ENCODE results near the gene SRM. TPM values are rescaled to one million over a fixed set of nuclear protein-coding genes. Genes with fewer than 3 reads are reported as not detected.
"Not testable (repeated sequence)": the region's sequence is repeated elsewhere in the genome, so short reads cannot be mapped to it uniquely, and the experiment has no call there.

Gene SRM
- total RNA-seq, 1 donor from 2014 or later: 48.9 TPM

DNA sequence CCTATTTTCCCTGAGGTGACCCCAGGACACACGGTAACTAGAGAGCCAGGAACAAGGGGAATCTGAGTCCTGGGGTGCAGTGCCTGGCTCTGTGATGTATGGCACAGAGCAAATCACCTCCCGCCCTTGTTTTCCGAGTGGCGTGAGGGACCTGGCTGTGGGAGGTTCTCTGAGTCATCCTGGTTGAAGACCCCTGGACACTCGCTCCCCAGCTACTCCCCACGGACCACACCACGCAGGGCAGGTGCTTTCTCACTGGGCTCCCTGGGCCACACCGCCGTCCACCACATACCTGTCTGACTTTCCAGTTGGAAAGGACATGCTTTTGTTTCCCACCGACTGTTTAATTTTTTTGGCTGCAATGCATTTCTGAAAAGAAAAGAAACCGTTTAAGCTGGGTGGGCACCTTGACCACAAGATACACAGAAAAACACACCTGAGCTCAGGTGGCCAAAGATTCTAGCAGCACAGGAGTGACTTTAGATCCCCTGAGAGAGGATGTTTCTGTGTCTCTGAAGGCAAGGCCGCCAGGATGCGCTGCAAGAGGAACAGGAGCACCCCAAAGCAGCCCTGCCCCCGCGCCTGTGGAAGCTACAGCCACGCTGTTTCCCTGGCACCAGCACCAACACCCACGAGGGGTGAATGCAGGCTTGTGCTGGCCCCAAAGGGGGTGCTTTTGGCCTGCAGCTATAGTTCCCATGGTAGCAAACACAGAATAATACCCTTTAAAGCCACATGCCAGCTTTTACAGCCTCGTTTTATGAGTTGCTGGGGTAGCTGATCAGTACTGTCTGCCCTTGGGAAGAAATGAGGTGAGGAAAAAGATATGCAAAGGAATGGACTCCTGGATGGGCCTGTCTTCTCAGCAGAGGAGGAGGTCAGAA, 8.1 kb upstream of the SRM start:
- DNase-seq (no peak), ATAC-seq (no peak)
- intact Hi-C loops (cut with micrococcal nuclease): no loop called here

DNA sequence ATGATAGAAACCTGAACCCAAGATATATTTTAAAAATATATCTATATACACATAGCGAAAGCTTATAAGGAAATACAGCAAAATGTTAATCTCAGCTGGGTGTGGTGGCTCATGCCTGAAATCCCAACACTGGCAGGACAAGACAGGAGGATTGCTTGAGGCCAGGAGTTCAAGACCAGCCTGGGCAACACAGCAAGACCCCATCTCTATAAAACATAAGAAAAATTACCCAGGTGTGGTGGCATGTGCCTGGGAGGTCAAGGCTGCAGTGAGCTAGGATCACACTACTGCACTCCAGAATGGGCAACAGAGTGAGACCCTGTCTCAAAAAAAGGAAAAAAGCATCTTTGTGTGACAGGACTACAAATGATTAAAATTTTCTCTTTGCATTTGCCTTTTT, 6.0 kb upstream of the SRM start:
- intact Hi-C loops (cut with micrococcal nuclease): no loop called here
- DNase-seq (no peak), ATAC-seq (no peak)

- ATAC-seq (no peak), DNase-seq (no peak)
- intact Hi-C loops (cut with micrococcal nuclease): no loop called here
Observed at GRCh38 chr1:11064942-11065341, 5.1 kb upstream of the SRM start.

DNA sequence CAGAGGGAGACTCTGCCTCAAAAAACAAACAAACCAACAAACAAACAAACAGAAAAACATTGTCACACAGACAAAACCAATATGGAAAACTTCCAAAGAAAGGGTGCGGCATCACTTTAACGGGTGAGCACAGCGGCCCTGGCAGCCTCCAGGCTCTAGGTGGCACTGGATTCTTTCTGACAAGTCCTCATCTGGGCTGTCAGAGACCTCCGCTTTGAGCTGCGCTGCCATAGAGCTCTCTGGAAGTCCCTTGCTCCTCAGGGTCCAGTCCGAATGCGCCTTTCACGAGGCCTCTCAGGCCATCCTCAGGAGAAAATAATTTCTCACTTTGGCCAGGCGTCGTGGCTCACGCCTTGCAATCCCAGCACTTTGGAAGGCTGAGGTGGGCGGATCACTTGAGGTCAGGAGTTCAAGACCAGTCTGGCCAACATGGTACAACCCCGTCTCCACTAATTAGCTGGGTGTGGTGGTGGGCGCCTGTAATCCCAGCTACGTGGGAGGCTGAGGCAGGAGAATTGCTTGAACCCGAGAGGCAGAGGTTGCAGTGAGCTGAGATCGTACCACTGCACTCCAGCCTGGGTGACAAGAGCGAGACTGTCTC, 4.2 kb upstream of the SRM start:
- DNase-seq; ATAC-seq; intact Hi-C loops (cut with micrococcal nuclease): not testable (repeated sequence)

GRCh38 chr1:11062965-11063401, 3.2 kb upstream of the SRM start:
- DNase-seq: no peak
- ATAC-seq: no peak
- intact Hi-C loops (cut with micrococcal nuclease): no loop called here

DNA sequence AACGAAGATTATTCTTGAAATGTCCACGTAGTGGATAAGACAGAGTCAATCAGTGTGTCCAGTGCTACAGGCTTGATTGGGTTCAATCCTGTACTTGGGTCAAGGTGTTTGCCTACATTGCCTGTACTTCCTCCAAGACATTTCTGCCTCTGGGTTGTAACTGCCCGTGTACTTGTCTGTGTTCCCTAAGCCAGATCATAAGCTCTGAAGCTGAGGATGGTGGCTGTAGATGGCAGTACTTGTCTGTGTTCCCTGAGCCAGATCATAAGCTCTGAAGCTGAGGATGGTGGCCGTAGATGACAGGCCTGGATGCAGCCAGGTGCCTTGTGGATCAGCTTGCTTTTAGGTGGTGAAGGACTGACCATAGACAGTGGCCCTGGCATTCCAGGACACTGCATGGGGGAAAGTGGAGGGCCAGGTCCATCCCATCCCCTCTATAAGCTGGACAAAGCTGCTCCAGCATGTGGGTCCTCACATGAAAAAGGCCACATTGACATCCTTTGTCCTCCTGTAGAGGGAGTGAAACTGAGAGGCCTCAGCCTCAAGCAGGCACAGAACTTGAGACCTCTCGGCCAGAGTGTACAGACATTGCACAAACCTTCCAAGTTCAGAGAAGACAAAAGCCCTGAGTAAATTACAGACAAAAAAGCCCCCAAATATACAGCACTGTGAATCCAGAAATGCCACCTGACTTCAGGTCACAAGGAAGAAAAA, 2.0 kb upstream of the SRM start:
- intact Hi-C loops (cut with micrococcal nuclease): no loop called here
- no peak for ATAC-seq
- no peak for DNase-seq

- intact Hi-C loops (cut with micrococcal nuclease): no loop called here
Observed at GRCh38 chr1:11059155-11059967, 457 bp downstream of the SRM start.

DNA sequence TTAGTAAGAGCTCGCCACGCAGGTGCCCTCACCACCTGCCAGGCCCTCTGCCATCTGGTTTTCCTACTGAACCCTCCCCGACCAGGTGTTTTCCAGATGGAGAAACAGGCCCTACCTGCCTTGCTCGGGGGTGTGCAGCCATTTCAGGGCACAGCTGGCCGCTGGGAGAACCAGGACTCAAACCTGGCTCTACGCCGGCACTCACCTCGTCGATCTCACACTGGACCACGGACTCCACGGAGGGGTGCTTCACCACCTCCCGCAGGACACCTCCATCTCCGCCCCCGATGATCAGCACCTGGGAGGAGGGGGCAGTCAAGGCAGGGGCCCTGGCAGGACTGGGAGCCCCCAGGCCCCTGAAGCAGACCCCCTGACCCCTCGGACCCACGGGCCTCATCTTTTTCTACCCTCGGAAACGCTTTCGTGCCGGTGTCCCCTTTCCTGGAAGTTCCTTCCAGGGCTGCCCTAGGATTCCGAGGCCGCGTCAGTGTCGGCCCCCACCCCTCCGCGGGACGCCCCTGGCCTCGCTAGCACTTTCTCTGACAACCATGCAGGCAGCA, 1.1 kb downstream of the SRM start:
- no peak for DNase-seq
- intact Hi-C loops (cut with micrococcal nuclease): no loop called here
- ATAC-seq: no peak

More at GRCh38 chr1:11059155-11059967, 457 bp downstream of the SRM start:
- DNase-seq (no peak), ATAC-seq (no peak)

DNA sequence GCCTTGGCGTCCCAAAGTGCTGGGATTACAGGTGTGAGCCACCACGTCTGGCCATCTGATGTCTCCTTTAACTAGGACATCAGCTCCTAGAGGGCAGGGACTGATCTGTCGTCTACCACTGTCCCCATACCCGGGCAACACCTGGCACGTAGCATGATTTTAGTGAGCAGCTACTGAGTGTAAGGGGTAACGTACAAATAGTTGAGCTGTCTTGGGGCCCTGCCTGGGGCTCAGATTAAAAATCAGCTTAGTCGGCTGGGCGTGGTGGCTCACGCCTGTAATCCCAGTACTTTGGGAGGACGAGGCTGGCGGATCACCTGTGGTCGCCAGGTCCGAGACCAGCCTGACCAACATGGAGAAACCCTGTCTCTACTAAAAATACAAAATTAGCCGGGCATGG, 1.8 kb downstream of the SRM start:
- DNase-seq (no peak), ATAC-seq (no peak)
- intact Hi-C loops (cut with micrococcal nuclease): no loop called here

DNA sequence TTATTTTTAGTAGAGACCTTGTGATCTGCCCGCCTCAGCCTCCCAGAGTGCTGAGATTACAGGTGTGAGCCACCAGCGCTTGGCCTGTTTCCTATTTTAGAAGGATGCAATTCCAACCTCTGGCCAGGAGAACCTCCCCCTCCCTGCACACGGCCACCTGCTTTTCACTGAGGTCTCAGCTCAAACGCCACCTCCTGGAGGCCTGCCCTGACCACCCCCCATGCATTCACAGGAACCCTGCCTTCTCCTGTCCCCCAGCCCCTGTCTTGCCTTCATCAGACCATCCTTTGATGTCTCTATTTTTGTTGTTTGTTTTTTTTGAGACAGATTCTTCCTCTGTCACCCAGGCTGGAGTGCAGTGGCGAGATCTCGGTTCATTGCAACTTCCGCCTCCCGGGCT, 2.3 kb downstream of the SRM start:
- ATAC-seq (no peak), DNase-seq (no peak)
- intact Hi-C loops (cut with micrococcal nuclease): no loop called here

DNA sequence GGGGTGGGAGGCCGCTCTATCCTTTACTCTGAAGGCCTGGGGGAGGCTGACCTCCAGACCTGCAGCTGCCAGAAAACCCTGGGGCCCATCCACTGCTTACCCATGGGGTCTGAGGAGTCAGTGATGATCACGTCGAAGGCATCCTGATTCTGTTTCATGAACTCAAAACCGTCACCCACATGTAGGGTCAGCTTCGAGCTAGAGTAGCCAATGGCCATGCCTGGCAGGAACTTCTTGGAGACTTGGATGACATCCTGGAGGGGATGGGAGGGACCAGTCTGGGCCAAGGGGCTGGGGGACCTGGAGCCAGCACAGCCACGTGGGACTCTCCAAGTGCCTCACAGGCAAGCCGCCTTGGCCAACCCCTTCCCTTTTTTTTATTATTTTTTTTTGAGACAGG, 3.3 kb downstream of the SRM start:
- no peak for DNase-seq

DNA sequence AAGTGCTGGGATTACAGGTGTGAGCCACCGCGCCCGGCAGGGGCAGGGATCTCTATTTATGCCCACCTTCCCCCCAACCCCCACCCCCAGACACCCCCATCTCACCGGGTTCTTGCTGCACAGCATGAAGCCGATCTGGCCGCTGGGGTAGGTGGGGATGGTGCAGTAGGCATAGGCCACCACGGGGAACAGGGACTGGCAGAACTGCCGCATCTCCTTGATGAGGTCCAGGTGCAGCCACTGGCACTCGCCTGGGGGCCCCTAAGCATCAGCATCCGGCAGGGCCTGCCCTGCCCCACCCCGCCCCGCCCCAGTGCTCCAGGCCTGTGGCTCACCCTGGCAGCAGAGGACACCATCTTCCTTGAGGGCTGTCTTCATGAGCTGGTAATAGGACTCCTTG, 4.1 kb downstream of the SRM start:
- DNase-seq (no peak), ATAC-seq (no peak)
- intact Hi-C loops (cut with micrococcal nuclease): no loop called here

More for the DNA sequence above, 3.3 kb downstream of the SRM start:
- no peak for ATAC-seq
- intact Hi-C loops (cut with micrococcal nuclease): no loop called here

- intact Hi-C loops (cut with micrococcal nuclease): no loop called here
- ATAC-seq: no peak
- DNase-seq: no peak
Observed at GRCh38 chr1:11054666-11055065, 5.2 kb downstream of the SRM start.

DNA sequence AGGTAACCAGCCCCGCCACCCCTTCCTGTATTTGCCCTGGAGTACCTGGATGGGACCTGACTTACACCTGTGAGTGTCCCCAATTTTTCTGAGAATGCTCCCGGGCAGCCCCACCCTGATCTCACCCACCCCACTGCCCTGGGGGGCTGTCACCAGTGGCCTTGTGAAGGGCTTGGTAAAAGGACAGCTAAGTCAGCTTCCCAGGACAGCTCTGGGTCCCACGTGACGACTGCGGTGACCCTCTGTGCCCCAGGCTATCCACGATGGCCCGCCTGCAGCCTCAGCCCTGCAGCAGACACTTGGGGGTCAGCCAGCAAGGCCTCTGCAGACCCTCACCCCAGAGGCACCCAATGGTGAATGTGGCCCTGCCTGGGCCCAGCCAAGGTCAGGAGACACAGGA, 5.6 kb downstream of the SRM start:
- no peak for ATAC-seq
- no peak for DNase-seq
- intact Hi-C loops (cut with micrococcal nuclease): no loop called here

GRCh38 chr1:11053758-11054137, 6.1 kb downstream of the SRM start:
- no peak for DNase-seq
- intact Hi-C loops (cut with micrococcal nuclease): no loop called here
- peak; percentile 46 for ATAC-seq

- intact Hi-C loops (cut with micrococcal nuclease): no loop called here
- DNase-seq (no peak), ATAC-seq (peak; percentile 37)
Observed at GRCh38 chr1:11052839-11053757, 6.7 kb downstream of the SRM start.

DNA sequence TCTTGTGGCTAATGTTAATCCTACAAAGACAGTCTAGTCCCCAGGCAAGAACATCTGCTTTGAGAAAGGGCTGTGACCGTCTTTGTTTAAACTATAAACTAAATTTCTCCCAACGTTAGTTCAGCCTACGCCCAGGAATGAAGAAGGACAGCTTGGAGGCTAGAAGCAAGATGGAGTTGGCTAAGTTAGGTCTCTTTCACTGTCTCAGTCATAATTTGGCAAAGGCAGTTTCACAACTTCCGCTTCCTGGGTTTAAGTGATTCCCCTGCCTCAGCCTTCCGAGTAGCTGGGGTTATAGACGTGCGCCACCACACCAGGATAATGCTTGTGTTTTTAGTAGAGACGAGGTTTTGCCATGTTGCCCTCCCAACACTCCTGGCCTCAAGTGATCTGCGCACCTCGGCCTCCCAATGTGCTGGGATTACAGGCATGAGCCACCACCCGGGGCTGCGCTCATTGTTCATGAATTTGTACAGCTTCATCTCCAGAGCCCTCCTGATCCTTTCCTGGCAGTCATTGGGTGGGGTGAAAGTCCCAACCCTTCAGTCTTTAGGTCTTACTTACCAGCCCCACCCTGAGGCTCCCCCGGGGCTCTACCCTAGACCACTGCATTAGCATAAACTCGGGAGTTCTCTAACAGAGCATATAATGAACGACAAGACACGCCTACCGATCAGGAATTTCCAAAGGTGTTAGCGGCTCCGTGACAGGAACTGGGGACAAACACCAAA, 7.9 kb downstream of the SRM start:
- intact Hi-C loops (cut with micrococcal nuclease): no loop called here
- ATAC-seq (no peak), DNase-seq (no peak)
